Gastroesophageal sphincter (tissue), 3 donors: ENCODE data around the gene PRDM16.

ENCODE experiments used
- CTCF ChIP-seq, 4 experiments: fragments of 200-600 bp in 2 of 4; fragments of 450-650 bp in 2 of 4; sonication (generic) in 1 of 4; IDR thresholded peaks; one replicate each; pipeline ENCODE4 v1.5.1; 2017 to 2019; ENCODE audit warnings: antibody characterized with exemption in 4 of 4, mild to moderate bottlenecking in 2 of 4, moderate library complexity in 2 of 4
- EP300 ChIP-seq: sonication (generic); formaldehyde crosslinking; IDR thresholded peaks from one replicate; pipeline ENCODE4 v1.6.1; 2017; ENCODE audit warnings: antibody characterized with exemption, mild to moderate bottlenecking
- POLR2A ChIP-seq, 2 donors: fragments of 450-650 bp; IDR thresholded peaks; one replicate each; pipeline ENCODE4 v1.6.1; 2017; ENCODE audit warnings: antibody characterized with exemption in 2 of 2, mild to moderate bottlenecking in 2 of 2, moderate library complexity in 1 of 2
- POLR2AphosphoS5 ChIP-seq: sonication (generic); formaldehyde crosslinking; IDR thresholded peaks from one replicate; pipeline ENCODE4 v1.6.1; 2017; ENCODE audit warnings: antibody characterized with exemption

GRCh38 chr1:3146458-3146857, 77.5 kb downstream of the PRDM16 start:
- no peak for TF ChIP-seq POLR2A (IDR thresholded peaks at IDR 0.05)
- TF ChIP-seq EP300, result no peak
- no peak for TF ChIP-seq CTCF (IDR thresholded peaks at IDR 0.05)
- no peak for TF ChIP-seq POLR2AphosphoS5
